Type B pancreatic cell (in vitro differentiated cells): ENCODE data around the gene KCNJ9. TPM values are rescaled to one million over a fixed set of nuclear protein-coding genes. Genes with fewer than 3 reads are reported as not detected.

ENCODE experiments used
- DNase-seq: peaks from one replicate; pipeline ENCODE4 v3.0.0; 2021; ENCODE audit warnings: mixed read lengths; ENCODE audit not compliant: unreplicated experiment; ENCODE audit errors: extremely low spot score
- H3K27ac Mint-ChIP-seq: 2 replicates; pipeline ENCODE4 v1.8.0; 2021; ENCODE audit warnings: mild to moderate bottlenecking, mixed read lengths
- H3K27me3 Mint-ChIP-seq: 2 replicates; pipeline ENCODE4 v1.8.0; 2021; ENCODE audit warnings: mixed read lengths
- H3K36me3 Mint-ChIP-seq: 2 replicates; pipeline ENCODE4 v1.8.0; 2021; ENCODE audit warnings: mixed read lengths
- H3K4me1 Mint-ChIP-seq: one replicate; pipeline ENCODE4 v1.8.0; 2021; ENCODE audit warnings: mixed read lengths; ENCODE audit not compliant: unreplicated experiment
- H3K4me3 Mint-ChIP-seq: 2 replicates; pipeline ENCODE4 v1.8.0; 2021; ENCODE audit warnings: mild to moderate bottlenecking, mixed read lengths
- H3K9me3 Mint-ChIP-seq: 2 replicates; pipeline ENCODE4 v1.8.0; 2021; ENCODE audit warnings: mixed read lengths
- CTCF ChIP-seq: fragments of 200-600 bp; sonication (generic); conservative IDR thresholded peaks from 2 replicates; pipeline ENCODE4 v1.5.0; 2021; ENCODE audit warnings: antibody characterized with exemption, mild to moderate bottlenecking
- total RNA-seq: library from RNA; stranded (reverse); gene quantifications from 2 replicates; pipeline ENCODE4 v1.2.1, GENCODE V29; 2021; ENCODE audit warnings: low replicate concordance

The KCNJ9 gene
- total RNA-seq, 1 donor from 2014 or later = not detected

- H3K36me3 Mint-ChIP-seq = no peaks in the 10 kb centered on the region
- peak overlapping the region; percentile 22 for H3K4me3 Mint-ChIP-seq
- TF ChIP-seq CTCF = peak; percentile 93
- no peaks in the 10 kb centered on the region for H3K9me3 Mint-ChIP-seq
- H3K27ac Mint-ChIP-seq = no peak overlapping the region
- H3K4me1 Mint-ChIP-seq = peaks cover 14% of the 10 kb centered on the region
- H3K27me3 Mint-ChIP-seq = peaks cover 46% of the 10 kb centered on the region
- peak; percentile 84 for DNase-seq
Observed at GRCh38 chr1:160085686-160086455, 4.5 kb downstream of the KCNJ9 start.

- peaks cover 41% of the 10 kb centered on the region for H3K27me3 Mint-ChIP-seq
- H3K36me3 Mint-ChIP-seq = no peaks in the 10 kb centered on the region
- no peak for TF ChIP-seq CTCF
- no peak overlapping the region for H3K27ac Mint-ChIP-seq
- H3K4me1 Mint-ChIP-seq = peaks cover 14% of the 10 kb centered on the region
- no peak for DNase-seq
- no peak overlapping the region for H3K4me3 Mint-ChIP-seq
- H3K9me3 Mint-ChIP-seq = no peaks in the 10 kb centered on the region
Observed at GRCh38 chr1:160086456-160086892, 5.1 kb downstream of the KCNJ9 start.

- Mint-ChIP-seq H3K9me3 (no peaks in the 10 kb centered on the region), H3K4me1 (peaks cover 14% of the 10 kb centered on the region), H3K36me3 (no peaks in the 10 kb centered on the region), H3K27ac (no peak overlapping the region), H3K27me3 (peaks cover 33% of the 10 kb centered on the region), H3K4me3 (no peak overlapping the region)
- no peak for TF ChIP-seq CTCF
- DNase-seq = no peak
Observed at GRCh38 chr1:160087118-160087662, 5.9 kb downstream of the KCNJ9 start.

- no peaks in the 10 kb centered on the region for H3K9me3 Mint-ChIP-seq
- H3K4me1 Mint-ChIP-seq = peaks cover 9% of the 10 kb centered on the region
- H3K36me3 Mint-ChIP-seq = no peaks in the 10 kb centered on the region
- no peak overlapping the region for H3K27ac Mint-ChIP-seq
- DNase-seq = no peak
- TF ChIP-seq CTCF = no peak
- H3K4me3 Mint-ChIP-seq = no peak overlapping the region
- H3K27me3 Mint-ChIP-seq = peaks cover 12% of the 10 kb centered on the region
Observed at GRCh38 chr1:160089883-160090282, 8.5 kb downstream of the KCNJ9 start.

GRCh38 chr1:160090760-160091159 lies 9.4 kb downstream of the KCNJ9 start:
- no peak for DNase-seq
- Mint-ChIP-seq H3K9me3 (no peaks in the 10 kb centered on the region), H3K27ac (no peak overlapping the region), H3K27me3 (peaks cover 4% of the 10 kb centered on the region), H3K36me3 (no peaks in the 10 kb centered on the region), H3K4me1 (peaks cover 5% of the 10 kb centered on the region), H3K4me3 (no peak overlapping the region)
- TF ChIP-seq CTCF = no peak
